ENCODE results near the gene CD5L. TPM values are rescaled to one million over a fixed set of nuclear protein-coding genes. Genes with fewer than 3 reads are reported as not detected.

CD5L gene
- polyA plus RNA-seq, 1 donor from 2014 or later = not detected

DNA sequence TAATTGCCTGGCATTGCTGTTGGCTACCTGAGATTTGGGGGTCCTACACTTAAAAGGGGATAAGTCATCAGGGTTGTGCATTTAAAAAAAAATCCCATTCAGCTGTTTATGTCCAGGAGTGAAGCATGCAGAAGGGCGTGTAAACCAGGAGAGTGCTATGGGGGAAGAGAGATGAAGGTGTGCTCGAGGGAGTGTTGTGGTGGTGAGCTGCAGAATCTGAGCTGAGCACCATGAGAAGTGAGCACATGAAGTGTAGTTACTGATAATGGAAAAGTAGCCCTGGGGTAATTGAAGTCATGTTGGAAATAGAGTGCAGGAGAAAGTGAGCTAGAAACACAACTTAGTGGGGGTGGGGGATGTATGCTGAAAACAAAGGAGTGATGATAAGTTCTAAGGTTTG lies 22.4 kb downstream of the CD5L start:
- no peak overlapping the region for H2AFZ ChIP-seq (ENCODE audit: low read depth, low read length)
- no peaks in the 10 kb centered on the region for H3K9me2 ChIP-seq (ENCODE audit: insufficient read depth, low read length)
- H3K9me3 ChIP-seq (ENCODE audit: low read length) = no peaks in the 10 kb centered on the region
- no peak overlapping the region for H3K4me2 ChIP-seq (ENCODE audit: low read length)
- H3K79me2 ChIP-seq (replicated peaks; ENCODE audit: insufficient read depth, low read length) = no peaks in the 10 kb centered on the region
- TF ChIP-seq RAD21 (conservative IDR thresholded peaks at IDR 0.05) (no peak), MXI1 (conservative IDR thresholded peaks at IDR 0.05; ENCODE audit: poor library complexity, severe bottlenecking) (no peak), EZH2 (IDR thresholded peaks at IDR 0.05; ENCODE audit: borderline replicate concordance, insufficient read depth, low read length, poor library complexity, severe bottlenecking) (no peak), TAF1 (IDR thresholded peaks at IDR 0.05; ENCODE audit: low read depth) (no peak), POLR2AphosphoS5 (IDR thresholded peaks at IDR 0.05) (no peak)
- TF ChIP-seq, protein P1, sequence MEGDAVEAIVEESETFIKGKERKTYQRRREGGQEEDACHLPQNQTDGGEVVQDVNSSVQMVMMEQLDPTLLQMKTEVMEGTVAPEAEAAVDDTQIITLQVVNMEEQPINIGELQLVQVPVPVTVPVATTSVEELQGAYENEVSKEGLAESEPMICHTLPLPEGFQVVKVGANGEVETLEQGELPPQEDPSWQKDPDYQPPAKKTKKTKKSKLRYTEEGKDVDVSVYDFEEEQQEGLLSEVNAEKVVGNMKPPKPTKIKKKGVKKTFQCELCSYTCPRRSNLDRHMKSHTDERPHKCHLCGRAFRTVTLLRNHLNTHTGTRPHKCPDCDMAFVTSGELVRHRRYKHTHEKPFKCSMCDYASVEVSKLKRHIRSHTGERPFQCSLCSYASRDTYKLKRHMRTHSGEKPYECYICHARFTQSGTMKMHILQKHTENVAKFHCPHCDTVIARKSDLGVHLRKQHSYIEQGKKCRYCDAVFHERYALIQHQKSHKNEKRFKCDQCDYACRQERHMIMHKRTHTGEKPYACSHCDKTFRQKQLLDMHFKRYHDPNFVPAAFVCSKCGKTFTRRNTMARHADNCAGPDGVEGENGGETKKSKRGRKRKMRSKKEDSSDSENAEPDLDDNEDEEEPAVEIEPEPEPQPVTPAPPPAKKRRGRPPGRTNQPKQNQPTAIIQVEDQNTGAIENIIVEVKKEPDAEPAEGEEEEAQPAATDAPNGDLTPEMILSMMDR (IDR thresholded peaks at IDR 0.05; ENCODE audit: poor library complexity, severe bottlenecking) = no peak
- H3K36me3 ChIP-seq (ENCODE audit: insufficient read depth, low read length) = no peaks in the 10 kb centered on the region
- H3K27ac ChIP-seq (ENCODE audit: low read length) = no peak overlapping the region
- H4K20me1 ChIP-seq (ENCODE audit: insufficient read depth) = no peaks in the 10 kb centered on the region
- no peaks in the 10 kb centered on the region for H3K27me3 ChIP-seq (ENCODE audit: insufficient read depth, low read depth, low read length)
- no peak overlapping the region for H3K4me3 ChIP-seq (ENCODE audit: low read length)
- H3K9ac ChIP-seq (ENCODE audit: low read length) = no peak overlapping the region
- no peaks in the 10 kb centered on the region for H3F3A ChIP-seq (ENCODE audit: insufficient read depth, low read length, poor library complexity, severe bottlenecking)

GRCh38 chr1:157813269-157813668 lies 28.3 kb downstream of the CD5L start:
- Histone ChIP-seq H3F3A (ENCODE audit: insufficient read depth, low read length, poor library complexity, severe bottlenecking) (no peaks in the 10 kb centered on the region), H3K9ac (ENCODE audit: low read length) (no peak overlapping the region)

More at GRCh38 chr1:157813269-157813668, 28.3 kb downstream of the CD5L start:
- Histone ChIP-seq H3K27me3 (ENCODE audit: insufficient read depth, low read depth, low read length) (no peaks in the 10 kb centered on the region), H3K4me3 (ENCODE audit: low read length) (no peak overlapping the region), H3K9me2 (ENCODE audit: insufficient read depth, low read length) (no peaks in the 10 kb centered on the region), H3K36me3 (ENCODE audit: insufficient read depth, low read length) (no peaks in the 10 kb centered on the region), H3K27ac (ENCODE audit: low read length) (no peak overlapping the region), H4K20me1 (ENCODE audit: insufficient read depth) (no peaks in the 10 kb centered on the region), H3K4me2 (ENCODE audit: low read length) (no peak overlapping the region), H3K79me2 (replicated peaks; ENCODE audit: insufficient read depth, low read length) (no peaks in the 10 kb centered on the region), H2AFZ (ENCODE audit: low read depth, low read length) (no peak overlapping the region), H3K9me3 (ENCODE audit: low read length) (peaks cover 5% of the 10 kb centered on the region)
- TF ChIP-seq MXI1 (conservative IDR thresholded peaks at IDR 0.05; ENCODE audit: poor library complexity, severe bottlenecking) (no peak), REST (IDR thresholded peaks at IDR 0.05; ENCODE audit: borderline replicate concordance) (no peak), EP300 (conservative IDR thresholded peaks at IDR 0.05; ENCODE audit: poor library complexity, severe bottlenecking) (no peak), EZH2 (IDR thresholded peaks at IDR 0.05; ENCODE audit: borderline replicate concordance, insufficient read depth, low read length, poor library complexity, severe bottlenecking) (no peak), RAD21 (conservative IDR thresholded peaks at IDR 0.05) (no peak), SMC3 (conservative IDR thresholded peaks at IDR 0.05; ENCODE audit: poor library complexity) (no peak), TAF1 (IDR thresholded peaks at IDR 0.05; ENCODE audit: low read depth) (no peak), POLR2AphosphoS5 (IDR thresholded peaks at IDR 0.05) (no peak)
- TF ChIP-seq, protein P1 (IDR thresholded peaks at IDR 0.05; ENCODE audit: poor library complexity, severe bottlenecking) = no peak

Data from neural cell (in vitro differentiated cells).